PC-9 (cell line): ENCODE data around the gene SREK1IP1.

ENCODE experiments used
- EZH2 ChIP-seq: fragments of 200-600 bp; sonication (generic); IDR thresholded peaks from 2 replicates; pipeline ENCODE4 v1.8.0; 2017; ENCODE audit warnings: antibody characterized with exemption, low read depth
- TF ChIP-seq, protein P1 (sequence below): fragments of 200-600 bp; sonication (generic); conservative IDR thresholded peaks from 2 replicates; pipeline ENCODE4 v1.6.1; 2017; ENCODE audit warnings: mixed run types, antibody characterized with exemption, mild to moderate bottlenecking, moderate library complexity

DNA sequence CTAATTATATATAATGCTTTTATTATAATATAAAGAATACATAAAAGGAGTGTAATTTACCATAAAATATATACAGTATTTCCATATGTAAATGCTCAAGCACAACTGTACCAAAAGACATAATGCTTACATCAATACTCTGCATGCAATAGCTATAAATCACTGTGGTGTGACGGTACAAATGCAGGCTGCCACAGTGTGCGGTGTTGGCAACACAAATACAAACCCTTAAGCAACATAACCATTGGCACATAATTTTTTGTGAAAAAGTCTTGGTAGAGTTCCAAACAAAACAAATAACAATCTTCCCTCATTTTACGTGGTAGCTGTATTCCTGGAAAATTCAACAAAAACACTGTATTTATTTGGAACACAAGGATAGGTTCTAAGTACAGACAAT, 80.1 kb downstream of the SREK1IP1 start:
- TF ChIP-seq, protein P1, sequence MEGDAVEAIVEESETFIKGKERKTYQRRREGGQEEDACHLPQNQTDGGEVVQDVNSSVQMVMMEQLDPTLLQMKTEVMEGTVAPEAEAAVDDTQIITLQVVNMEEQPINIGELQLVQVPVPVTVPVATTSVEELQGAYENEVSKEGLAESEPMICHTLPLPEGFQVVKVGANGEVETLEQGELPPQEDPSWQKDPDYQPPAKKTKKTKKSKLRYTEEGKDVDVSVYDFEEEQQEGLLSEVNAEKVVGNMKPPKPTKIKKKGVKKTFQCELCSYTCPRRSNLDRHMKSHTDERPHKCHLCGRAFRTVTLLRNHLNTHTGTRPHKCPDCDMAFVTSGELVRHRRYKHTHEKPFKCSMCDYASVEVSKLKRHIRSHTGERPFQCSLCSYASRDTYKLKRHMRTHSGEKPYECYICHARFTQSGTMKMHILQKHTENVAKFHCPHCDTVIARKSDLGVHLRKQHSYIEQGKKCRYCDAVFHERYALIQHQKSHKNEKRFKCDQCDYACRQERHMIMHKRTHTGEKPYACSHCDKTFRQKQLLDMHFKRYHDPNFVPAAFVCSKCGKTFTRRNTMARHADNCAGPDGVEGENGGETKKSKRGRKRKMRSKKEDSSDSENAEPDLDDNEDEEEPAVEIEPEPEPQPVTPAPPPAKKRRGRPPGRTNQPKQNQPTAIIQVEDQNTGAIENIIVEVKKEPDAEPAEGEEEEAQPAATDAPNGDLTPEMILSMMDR = no peak
- TF ChIP-seq EZH2 = no peak
